Cardiac septum (tissue), 1 donor: ENCODE data around the gene GRN. TPM values are rescaled to one million over a fixed set of nuclear protein-coding genes. Genes with fewer than 3 reads are reported as not detected.
"Not testable (repeated sequence)": the region's sequence is repeated elsewhere in the genome, so short reads cannot be mapped to it uniquely, and the experiment has no call there.

Source experiments
- DNase-seq: peaks from one replicate; pipeline ENCODE4 v3.0.0-alpha.2; 2020; ENCODE audit warnings: low spot score
- intact Hi-C: fragments of 100-400 bp; cut with DNase I; formaldehyde crosslinking; loops from one replicate; pipeline ENCODE4 v1.14.0; 2022
- total RNA-seq: library from RNA; stranded (reverse); fragmentation: NEBNext Ultra II Directional; extraction: Animal tissue kit (Norgen Biotek cat#: 25700); gene quantifications from one replicate; pipeline ENCODE4 v1.2.1, GENCODE V29; 2021
- donor health status: DM: no; HTN: no; CAD: no.

Gene GRN
- total RNA-seq, 1 donor from 2014 or later: 130 TPM

DNA sequence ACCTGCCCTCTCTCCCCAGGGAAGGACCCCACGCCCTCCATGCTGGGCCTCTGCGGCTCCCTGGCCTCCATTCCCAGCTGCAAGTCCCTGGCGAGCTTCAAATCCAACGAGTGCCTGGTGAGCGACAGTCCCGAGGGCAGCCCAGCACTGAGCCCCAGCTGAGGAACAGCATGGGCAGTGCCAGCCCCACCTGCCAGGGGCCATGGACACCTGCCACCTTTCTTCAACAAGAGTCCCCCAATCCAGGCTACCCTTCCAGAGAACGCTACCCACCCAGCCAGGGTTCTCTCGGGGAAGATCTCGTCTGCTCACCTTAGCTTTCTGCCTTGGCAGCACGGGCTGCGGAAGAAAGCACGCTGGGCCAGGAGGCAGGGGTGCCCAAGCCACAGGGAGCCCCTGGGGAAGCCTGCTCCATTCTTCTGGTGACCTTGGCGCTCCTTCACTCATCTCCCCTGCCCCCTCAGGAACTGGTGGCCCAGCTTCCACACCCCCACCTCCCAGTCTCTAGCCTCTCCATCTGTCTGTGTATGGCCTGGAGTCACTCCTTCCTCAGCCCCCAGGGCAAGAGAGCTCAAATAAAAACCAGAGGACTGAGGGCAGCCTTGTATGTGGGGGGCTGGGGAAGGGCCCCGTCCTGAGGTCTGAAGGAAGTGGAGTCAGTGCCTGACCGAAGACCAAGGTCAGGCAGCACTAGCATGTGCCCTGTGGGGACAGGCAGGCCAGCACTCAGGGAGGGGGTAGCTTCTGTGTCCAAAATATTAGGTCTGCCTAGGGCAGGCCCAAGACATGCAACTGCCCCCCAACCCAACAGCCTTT, 26.8 kb upstream of the GRN start:
- intact Hi-C loops: no loop called here
- no peak for DNase-seq

DNA sequence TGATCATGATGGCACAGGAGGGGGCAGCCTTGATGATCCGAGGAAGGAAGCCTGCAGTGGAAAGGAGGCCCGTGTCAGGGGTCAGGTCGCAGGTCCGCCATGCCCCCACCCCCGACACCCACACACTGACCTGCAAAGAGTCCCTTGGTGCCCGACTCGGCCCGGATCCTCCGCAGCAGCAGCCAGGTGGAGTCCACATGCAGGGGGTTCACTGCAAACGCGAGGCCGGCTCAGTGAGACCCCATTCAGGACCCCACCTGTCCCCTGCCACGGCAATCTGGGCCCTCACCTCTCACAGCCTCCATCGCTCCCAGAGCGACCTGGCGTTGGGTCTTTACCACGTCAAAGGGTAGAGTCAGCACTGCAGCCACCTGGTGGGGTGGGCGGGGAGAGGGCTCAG, 25.0 kb upstream of the GRN start:
- intact Hi-C loops: no loop called here

DNA sequence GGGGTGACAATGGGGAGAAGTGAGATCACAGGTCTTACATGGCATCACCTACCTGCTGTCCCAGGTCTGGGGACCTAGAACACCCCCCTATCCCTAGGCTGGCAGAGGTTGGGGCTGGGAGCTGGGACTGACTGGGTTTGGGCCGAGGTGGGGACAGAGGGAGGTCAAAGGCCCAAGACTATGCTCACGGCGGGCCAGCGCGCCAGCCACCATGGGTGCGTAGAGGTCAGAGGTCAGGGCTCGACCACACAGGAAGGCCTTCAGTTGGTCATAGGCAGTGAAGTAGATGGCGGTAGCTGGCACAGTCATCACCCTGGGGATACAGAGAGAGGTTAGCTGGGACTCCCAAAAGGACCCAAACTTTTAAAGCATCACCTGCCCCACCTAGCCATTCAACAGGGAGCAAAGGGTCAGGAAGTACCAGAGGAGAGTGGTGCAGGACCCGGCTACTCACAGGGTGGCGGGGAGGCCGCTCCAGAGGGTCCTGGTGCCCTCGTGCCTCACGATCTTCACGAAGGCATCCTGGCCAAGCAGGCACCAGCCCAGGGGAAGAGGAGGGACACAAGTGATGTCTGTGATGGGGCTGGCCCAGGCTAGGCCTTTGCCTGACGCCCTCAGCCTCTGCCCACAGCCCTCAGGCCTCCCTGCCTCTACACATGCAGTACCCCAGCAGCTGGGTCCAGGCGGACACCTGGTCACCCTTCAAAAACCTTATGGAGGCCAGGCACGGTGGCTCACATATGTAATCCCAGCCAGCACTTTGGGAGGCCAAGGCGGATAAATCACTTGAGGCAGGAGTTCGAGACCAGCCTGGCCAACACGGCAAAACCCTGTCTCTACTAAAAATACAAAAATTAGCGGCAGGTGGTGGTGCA, 23.6 kb upstream of the GRN start:
- intact Hi-C loops: no loop called here
- no peak for DNase-seq

More for the DNA sequence above, 25.0 kb upstream of the GRN start:
- DNase-seq: no peak

DNA sequence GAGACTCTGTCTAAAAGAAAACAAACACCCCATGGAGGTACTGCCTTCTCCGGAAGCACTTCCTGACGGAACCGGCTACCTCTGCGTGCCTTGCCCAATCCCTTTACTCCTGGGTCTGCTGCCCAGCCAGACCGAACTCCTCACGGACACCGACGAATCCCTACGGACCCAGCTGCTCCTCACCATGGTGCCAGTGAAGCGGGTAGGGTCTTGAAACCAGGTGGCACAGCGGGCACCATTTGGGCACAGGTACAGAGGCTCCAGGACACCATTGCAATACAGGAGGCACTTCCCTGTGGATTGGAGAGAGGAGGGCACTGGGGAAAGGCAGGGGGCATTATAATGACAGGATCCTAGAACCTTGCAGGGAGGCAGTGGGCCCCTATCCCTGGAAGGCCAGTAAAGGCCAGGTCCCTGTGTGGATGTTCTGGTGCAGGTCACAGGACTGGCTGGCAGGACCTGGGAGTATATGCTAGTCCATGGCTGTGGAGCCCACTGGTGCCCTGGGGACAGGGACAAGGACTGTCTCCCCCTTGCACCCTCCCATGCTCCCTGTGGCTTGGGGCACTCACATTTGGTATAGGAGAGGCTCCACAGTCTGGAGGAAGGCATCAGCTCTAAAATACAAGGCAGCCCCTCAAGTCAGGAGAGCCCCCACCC, 22.7 kb upstream of the GRN start:
- intact Hi-C loops: no loop called here
- no peak for DNase-seq

DNA sequence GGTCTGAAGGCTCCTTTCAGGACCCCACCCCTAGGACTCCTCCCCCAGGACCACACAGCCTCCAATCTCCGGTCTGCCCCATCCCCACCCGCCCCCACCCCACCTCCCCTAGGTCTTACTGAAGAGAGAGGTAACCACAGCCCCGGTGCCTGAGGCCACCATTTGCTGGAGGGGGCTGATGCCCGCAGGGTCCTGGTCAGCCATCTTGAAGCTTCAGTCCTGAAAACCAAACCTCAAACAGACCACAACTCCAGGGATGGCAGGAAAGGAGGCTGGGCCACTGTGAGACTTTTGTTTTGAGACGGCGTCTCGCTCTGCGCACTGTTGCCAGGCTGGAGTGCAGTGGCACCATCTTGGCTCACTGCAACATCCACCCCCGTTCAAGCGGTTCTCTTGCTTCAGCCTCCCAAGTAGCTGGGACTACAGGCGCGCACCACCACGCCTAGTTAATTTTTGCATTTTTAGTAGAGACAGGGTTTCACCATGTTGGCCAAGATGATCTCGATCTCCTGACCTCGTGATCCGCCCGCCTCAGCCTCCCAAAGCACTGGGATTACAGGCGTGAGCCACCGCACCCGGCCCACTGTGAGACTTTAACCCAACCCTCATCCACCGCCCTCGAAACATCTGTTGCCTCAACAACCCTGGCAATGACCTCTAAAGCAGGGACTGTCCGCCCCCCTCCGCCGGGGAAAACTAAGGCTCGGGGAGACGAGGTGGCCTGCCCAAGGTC, 21.6 kb upstream of the GRN start:
- no peak for DNase-seq
- intact Hi-C loops: loop anchor here (2.0 kb wide), 2 partner anchors 21 to 181 kb away; partner anchors contain the start of gene GRN

DNA sequence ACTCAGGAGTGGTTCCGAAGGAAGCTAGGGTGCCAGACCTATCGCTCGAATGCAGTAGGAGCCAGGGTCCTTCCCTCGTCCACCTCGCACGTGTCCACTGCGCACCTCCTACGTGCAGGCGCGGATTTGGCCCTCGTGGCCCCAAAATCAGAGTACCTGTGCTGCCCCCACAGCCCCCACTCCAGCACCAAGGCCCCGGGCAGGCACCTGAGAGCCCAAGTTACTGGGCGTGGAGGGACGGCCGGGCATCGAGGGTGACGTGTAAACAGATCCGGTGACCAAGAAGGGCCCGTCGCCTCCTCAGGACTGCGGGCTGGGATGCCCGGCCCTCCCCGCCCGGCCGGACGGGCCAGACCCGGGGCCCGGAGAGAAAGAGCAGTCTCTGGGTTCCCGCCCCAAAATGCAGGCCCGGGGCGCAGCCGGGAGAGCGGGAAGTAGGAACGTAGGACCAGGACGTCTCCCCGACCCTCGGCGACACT, 21.0 kb upstream of the GRN start:
- DNase-seq: no peak
- intact Hi-C loops: loop anchor here (2.0 kb wide), 2 partner anchors 21 to 181 kb away; partner anchors contain the start of gene GRN

DNA sequence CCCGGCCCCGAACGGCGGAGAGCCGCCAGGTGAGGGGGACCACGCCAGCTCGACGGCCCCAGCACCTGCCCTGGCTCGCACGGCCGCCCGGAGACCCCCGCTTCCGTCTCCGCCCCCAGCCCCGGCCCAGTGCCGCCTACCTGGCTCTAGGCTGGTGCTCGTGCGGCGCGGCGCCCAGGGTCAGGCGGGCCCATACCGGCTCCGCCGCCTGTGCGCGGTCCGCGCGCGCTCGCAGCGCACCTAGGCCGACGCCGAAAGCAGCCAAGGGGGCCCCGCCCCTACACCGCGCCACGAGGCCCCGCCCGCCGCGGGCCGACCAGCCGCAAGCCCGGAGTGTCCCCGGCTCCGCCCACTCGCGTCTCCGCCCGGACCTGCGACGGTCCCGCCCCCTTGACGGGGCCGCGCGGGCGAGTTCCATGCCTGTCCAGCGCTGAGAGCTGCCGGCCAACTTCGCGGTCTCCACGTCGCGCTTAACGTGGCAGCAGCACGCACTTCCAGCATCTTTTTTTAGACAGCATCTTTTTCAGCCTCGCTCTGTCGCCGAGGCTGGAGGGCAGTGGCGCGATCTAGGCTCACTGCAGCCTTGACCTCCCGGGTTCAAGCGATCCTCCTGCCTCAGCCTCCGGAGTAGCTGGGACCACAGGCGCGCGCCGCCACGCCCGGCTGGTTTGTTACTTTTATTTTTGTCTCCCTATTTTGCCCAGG, 20.4 kb upstream of the GRN start, which contains the start of gene SLC25A39:
Gene SLC25A39 (minus strand): TSS at position 253 of the 705 bp plus-strand sequence. CDS start 1,261 bp downstream, outside the sequence.
- intact Hi-C loops: loop anchor here (2.0 kb wide), 2 partner anchors 20 to 182 kb away; partner anchors contain the start of gene GRN
- peak; percentile 99 for DNase-seq

DNA sequence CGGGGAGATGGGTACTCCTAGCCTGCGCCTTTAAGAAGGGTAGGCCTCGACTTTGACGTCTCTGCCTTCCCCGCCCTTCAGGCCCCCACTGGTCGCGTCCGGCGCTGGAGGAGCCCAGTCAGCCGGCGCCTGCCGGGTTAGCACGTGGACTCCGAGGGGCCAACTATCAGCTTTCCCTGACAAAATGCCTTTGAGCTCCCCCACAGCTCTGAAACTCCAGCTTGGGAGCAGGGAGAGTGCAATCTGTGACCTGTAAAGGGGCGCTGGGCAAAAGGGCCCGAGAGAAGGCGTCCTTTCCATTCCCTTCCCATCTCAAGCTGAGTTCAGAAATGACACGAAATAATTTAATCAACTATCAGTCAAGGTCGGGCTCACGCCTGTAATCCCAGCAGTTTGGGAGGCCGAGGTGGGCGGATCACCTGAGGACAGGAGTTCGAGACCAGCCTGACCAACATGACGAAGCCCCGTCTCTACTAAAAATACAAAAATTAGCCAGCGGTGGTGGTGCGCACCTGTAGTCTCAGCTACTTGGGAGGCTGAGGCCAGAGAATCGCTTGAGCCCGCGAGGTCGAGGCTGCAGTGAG, 18.1 kb upstream of the GRN start:
- DNase-seq: peak; percentile 98
- intact Hi-C loops: loop anchor here (1.0 kb wide), 1 partner anchor 109 kb away; no protein-coding TSS in a partner anchor

DNA sequence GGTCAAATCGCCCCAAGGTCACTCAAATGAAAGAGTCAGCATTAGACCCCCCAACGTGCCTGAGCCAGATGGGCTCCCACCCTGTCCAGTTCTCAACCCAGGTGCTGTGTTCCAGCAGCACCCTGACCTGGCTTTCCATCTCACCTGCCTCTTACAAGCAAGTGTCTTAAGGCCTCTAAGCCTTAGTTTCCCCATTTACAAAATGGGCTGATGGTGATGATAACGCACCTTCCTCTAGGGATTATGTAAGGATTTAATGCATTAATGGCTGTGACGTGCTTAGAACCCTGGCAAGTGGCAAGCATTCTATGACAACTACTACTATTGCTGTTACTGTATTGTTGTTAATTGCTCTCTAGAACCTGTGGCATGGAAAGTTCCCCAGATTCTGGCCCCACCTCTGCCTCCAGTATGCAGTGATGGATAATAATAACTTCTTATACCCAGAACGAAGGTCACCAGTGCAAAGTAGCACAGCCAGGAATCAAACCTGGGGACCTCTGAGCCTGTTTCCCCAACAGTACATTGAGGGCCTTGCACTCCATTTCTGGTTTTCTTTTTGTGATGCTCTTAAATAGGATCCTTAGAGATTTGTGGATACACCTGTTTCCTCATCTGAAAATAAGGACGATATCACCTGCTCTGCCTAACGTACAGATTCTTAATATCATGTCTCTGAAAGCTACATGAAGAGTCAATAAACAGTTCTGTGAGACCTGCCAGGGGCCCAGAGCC, 17.2 kb upstream of the GRN start:
- no peak for DNase-seq
- intact Hi-C loops: loop anchor here (1.0 kb wide), 1 partner anchor 110 kb away; no protein-coding TSS in a partner anchor

DNA sequence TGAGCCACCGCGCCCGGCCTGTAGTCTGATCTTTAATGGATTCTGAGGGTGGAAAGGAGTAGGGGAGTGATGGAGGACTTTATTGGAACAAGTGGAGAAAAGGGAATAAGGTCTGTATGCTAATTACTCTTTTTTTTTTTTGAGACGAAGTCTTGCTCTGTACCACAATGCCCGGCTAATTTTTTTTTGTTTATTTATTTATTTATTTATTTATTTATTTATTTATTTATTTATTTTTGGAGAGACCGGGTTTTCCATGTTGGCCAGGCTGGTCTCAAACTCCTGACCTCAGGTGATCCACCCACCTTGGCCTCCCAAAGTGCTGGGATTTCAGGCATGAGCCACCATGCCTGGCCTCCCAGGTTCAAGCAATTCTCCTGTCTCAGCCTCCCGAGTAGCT, 15.6 kb upstream of the GRN start:
- DNase-seq, intact Hi-C loops: not testable (repeated sequence)

DNA sequence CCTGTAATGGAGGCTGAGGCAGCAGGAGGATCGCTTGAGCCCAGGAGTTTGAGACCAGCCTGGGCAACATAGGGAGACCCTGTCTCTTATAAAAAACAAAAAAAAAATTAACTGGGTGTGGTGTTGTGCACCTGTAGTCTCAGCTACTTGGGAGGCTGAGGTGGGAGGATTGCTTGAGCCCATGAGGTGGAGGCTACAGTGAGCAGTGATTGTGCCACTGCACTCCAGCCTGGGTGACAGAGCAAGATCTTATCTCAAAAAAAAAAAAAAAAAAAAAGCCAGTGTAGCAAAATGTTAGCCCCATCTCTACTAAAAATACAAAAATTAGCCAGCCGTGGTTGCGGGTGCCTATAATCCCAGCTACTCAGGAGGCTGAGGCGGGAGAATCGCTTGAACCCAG, 14.8 kb upstream of the GRN start:
- not testable (repeated sequence) for DNase-seq
- intact Hi-C loops: loop anchor here (2.0 kb wide), 1 partner anchor 119 kb away; no protein-coding TSS in a partner anchor

DNA sequence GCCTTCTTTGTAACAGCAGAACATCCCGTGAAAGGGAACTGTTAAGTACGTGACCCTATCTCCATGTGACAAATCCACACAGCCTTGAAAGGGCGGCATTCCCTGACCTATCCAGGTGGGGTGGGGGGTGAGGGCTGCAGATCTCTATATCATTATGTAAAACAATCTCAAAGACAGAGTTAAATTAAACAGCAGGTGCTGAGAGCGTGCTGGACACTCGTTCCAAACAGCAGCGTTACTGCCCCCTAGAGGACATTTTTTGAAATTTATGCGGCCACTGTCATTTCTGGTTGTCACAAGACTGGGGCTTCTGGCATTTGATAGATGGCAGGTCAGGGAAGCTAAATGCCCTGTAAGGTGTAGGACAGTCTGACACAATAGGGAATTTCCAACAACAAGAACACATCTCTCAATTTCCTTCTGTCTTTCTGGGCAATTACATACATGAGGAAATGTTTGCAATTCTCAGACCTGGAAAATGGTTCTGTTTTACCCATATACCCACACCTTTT, 13.8 kb upstream of the GRN start:
- DNase-seq: peak; percentile 84
- intact Hi-C loops: loop anchor here (2.0 kb wide), 1 partner anchor 121 kb away; no protein-coding TSS in a partner anchor

DNA sequence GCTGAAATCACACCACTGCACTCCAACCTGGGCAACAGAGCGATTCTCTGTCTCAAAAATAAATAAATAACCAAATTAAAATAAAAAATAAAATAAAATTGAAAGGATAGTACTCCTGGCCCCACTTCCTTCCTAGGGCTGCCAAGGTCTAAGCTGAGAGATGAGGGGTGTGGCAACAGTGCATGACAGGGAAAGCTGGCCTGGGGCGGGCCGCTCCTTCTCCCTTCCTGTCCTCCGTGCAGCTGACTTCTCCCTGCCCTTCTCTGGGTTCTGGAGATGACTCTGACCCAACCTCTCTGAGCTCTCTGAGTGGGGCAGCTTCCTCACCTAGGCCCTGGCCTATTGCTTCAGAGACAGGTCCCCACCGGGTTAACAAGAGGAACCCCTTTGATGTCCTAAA, 11.7 kb upstream of the GRN start:
- intact Hi-C loops: no loop called here
- DNase-seq: peak; percentile 88

DNA sequence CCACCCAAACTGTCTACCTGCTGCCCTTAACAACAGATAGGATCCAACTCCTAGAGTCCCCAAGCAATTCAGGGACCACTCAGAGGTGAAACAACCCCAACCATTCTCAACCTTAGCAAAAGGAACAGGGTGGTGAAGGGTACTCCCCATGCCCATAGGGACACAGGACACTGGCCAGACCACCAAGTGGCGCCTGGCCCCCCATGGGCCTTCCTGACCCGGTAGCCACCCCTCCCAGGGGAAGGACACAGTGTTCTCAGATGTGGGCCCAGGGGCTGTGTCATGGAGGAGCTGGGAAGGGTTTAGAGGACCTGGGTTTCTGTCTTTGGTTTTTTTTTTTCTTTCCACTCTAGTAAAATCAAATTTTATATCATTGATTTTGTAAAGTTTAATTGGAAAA, 10.8 kb upstream of the GRN start:
- no peak for DNase-seq
- intact Hi-C loops: no loop called here

DNA sequence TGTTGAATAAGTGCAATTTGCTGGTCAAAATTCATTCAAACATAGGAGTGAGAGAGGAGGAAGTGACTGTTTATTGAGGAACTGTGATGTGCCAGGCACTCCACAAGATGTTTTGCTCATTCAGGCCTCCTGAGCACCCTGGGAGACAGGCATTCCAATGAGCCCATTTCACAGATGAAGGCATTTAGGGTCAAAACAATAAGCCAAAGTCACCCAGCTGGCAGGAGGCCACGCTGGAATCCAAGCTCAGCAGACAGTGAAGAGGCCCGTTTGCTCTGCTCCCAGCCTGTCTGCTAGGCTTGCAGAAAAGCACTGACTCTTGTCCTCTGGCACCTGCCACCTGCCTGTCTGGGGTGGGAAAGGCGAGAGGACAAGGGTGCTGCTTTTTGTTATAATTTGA, 10.4 kb upstream of the GRN start:
- intact Hi-C loops: no loop called here
- DNase-seq: no peak

DNA sequence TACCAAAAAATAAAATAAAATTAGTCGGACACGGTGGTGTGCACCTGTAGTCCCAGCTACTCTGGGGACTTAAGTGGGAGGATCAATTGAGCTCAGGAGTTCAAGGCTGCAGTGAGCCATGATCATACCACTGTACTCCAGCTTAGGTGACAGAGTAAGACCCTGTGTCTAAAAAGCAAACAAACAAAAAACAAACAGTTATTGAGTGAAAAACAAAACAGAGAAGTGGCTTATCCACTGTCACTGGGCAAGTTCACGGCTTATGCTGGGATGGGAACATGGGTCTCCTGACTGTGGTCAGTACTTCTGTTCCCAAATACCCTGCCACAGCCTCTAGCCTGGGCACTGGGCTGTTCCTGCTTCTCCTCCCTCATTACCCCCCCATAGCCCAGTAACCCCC, 9.5 kb upstream of the GRN start:
- intact Hi-C loops: no loop called here
- DNase-seq: no peak

DNA sequence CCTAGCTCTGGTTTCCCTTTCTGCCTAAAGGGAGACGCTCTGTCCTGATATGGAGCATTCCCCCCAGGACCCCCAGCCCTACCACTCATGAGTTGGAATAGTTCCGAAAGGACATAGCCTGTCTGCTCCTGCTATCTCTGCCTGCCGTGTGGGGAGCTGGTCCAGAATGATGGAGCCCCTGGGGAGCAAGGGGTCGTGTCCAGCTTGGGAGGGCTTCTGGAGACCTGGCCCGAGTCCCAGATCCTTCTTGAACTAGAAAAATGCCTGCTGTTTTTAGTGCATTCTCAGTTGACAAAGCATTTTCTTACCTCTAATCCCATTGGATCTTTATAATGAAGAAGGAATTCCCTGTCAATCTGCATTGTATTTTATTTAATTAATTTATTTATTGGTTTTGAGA, 9.1 kb upstream of the GRN start:
- no peak for DNase-seq
- intact Hi-C loops: no loop called here
